ENCODE results near the gene RPTOR. TPM values are rescaled to one million over a fixed set of nuclear protein-coding genes. Genes with fewer than 3 reads are reported as not detected.

RPTOR gene
- total RNA-seq, 1 experiment from 2014 or later: 66.7 TPM

DNA sequence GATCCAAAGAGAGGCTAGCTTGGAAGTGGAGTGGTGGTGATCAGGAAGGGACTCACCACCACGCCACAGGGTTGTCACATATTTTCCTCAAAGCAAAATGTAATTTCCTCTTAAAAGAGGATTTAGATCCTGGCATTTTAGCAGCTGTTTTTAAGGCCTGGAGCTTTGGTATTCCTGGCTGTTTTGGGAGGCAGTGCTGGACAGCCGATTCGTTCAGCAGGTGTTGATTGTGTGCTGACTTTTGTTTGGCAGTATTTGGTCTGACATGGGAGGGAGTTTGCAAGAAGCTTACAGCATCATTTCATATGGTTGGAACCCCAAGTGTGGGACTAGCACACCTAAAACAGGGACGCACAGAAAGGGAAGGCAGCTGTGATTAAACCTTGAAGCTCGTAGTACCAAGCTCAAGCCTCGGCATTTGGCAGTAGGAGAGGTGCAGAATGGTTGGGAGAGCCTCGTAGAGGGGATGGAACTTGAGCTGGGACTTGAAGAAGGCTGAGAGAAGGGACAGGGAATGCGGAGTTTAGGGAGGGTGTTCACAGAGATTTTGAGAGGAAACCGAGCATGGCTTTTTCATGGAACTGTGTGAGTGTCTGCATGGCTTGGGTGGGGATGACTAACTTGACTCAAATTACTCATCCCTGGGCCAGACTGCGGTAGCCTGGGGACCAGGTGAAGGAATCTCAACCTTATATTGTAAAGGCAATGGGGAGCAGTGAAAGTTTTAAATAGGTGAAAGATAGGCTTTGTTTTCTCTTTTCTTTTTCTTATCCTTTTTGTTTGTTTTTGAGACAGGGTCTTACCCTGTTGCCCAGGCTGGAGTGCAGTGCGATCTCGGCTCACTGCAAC is 52.3 kb downstream of the RPTOR start:
- Mint-ChIP-seq H3K27ac (ENCODE audit: unreplicated experiment) (peak overlapping the region; percentile 83), H3K4me3 (ENCODE audit: unreplicated experiment) (peak overlapping the region; percentile 31), H3K4me1 (ENCODE audit: low read depth, unreplicated experiment) (peaks cover 48% of the 10 kb centered on the region), H3K27me3 (ENCODE audit: insufficient read depth, unreplicated experiment) (no peaks in the 10 kb centered on the region), H3K9me3 (ENCODE audit: unreplicated experiment) (no peaks in the 10 kb centered on the region), H3K36me3 (ENCODE audit: insufficient read depth, unreplicated experiment) (peaks cover 24% of the 10 kb centered on the region)
- Histone ChIP-seq H3K36me3 (ENCODE audit: control insufficient read depth, insufficient read depth, low read length) (no peaks in the 10 kb centered on the region), H3K4me3 (ENCODE audit: low read depth, low read length) (no peak overlapping the region), H3K4me1 (peaks cover 38% of the 10 kb centered on the region), H3K27me3 (replicated peaks; ENCODE audit: control insufficient read depth, insufficient read depth, low read length) (no peaks in the 10 kb centered on the region), H3K9me3 (no peaks in the 10 kb centered on the region)
- intact Hi-C loops (cut with micrococcal nuclease; ENCODE audit: unreplicated experiment): no loop called here
- TF ChIP-seq, protein P1, sequence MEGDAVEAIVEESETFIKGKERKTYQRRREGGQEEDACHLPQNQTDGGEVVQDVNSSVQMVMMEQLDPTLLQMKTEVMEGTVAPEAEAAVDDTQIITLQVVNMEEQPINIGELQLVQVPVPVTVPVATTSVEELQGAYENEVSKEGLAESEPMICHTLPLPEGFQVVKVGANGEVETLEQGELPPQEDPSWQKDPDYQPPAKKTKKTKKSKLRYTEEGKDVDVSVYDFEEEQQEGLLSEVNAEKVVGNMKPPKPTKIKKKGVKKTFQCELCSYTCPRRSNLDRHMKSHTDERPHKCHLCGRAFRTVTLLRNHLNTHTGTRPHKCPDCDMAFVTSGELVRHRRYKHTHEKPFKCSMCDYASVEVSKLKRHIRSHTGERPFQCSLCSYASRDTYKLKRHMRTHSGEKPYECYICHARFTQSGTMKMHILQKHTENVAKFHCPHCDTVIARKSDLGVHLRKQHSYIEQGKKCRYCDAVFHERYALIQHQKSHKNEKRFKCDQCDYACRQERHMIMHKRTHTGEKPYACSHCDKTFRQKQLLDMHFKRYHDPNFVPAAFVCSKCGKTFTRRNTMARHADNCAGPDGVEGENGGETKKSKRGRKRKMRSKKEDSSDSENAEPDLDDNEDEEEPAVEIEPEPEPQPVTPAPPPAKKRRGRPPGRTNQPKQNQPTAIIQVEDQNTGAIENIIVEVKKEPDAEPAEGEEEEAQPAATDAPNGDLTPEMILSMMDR (IDR thresholded peaks at IDR 0.05; ENCODE audit: insufficient read depth in 1 of 2, low read depth in 1 of 2, low read length in 1 of 2, severe bottlenecking in 1 of 2, unreplicated experiment in 1 of 2): no peak
- no TSS peak for BruUV-seq (replicated peaks)
- ChIA-PET POLR2A (no interaction called here), CTCF (interaction anchor here (1.5 kb wide), 1 partner anchor 21 kb away, joined by 3 read pairs; no protein-coding TSS in a partner anchor)
- no peak for DNase-seq

DNA sequence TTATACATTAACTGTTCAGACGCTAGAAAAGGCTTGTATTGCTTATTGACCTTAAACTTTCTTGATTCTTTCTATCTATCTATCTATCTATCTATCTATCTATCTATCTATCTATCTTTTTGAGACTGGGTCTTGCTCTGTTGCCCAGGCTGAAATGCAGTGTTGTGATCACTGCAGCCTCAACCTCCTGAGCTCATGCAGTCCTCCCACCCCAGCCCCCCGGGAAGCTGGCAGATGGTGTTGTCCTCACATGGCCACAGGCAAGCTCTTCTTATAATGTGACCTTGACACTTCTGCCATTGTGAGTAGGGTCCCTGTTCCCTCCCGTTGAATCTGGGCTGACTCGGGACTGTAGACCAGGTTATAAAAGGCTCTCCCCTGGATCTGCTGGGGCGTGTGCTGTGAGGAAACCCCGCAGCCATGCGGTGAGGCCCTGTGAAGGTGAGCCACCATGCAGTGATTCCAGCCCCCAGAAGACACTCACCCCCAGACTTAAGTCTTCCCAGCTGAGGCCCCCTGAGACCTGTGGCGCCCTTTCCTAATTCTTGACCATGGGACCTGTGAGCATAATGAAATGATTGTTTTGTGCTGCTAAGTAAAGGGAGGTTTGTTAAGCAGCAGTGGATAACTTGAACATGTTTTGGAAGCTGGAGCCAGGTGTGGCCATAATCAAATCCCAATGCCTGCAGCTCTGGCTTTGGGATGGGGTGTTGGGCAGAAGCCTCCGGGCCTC is 54.3 kb downstream of the RPTOR start:
- intact Hi-C loops (cut with micrococcal nuclease; ENCODE audit: unreplicated experiment): no loop called here

More for the DNA sequence above, 54.3 kb downstream of the RPTOR start:
- POLR2A ChIA-PET: interaction anchor here (0.9 kb wide), 1 partner anchor 31 kb away, joined by 3 read pairs; no protein-coding TSS in a partner anchor
- CTCF ChIA-PET: interaction anchor here (1.2 to 2.4 kb wide), 2 partner anchors 14 to 51 kb away, joined by 4 to 14 read pairs; no protein-coding TSS in a partner anchor
- Histone ChIP-seq H3K36me3 (ENCODE audit: control insufficient read depth, insufficient read depth, low read length) (no peaks in the 10 kb centered on the region; the same call in 1 of the 2 replicates), H3K4me1 (peaks cover 33% of the 10 kb centered on the region), H3K4me3 (ENCODE audit: low read depth, low read length) (no peak overlapping the region), H3K27me3 (replicated peaks; ENCODE audit: control insufficient read depth, insufficient read depth, low read length) (no peaks in the 10 kb centered on the region), H3K9me3 (no peaks in the 10 kb centered on the region)
- TF ChIP-seq, protein P1 (IDR thresholded peaks at IDR 0.05; ENCODE audit: insufficient read depth in 1 of 2, low read depth in 1 of 2, low read length in 1 of 2, severe bottlenecking in 1 of 2, unreplicated experiment in 1 of 2): no peak
- Mint-ChIP-seq H3K27me3 (ENCODE audit: insufficient read depth, unreplicated experiment) (no peaks in the 10 kb centered on the region), H3K9me3 (ENCODE audit: unreplicated experiment) (no peaks in the 10 kb centered on the region), H3K36me3 (ENCODE audit: insufficient read depth, unreplicated experiment) (peaks cover 29% of the 10 kb centered on the region), H3K27ac (ENCODE audit: unreplicated experiment) (peak overlapping the region; percentile 93), H3K4me1 (ENCODE audit: low read depth, unreplicated experiment) (peaks cover 45% of the 10 kb centered on the region), H3K4me3 (ENCODE audit: unreplicated experiment) (peak overlapping the region; percentile 64)
- BruUV-seq (replicated peaks): no TSS peak
- DNase-seq: no peak
